GM12875 (cell line): ENCODE data around the gene NDUFA1.
"Not testable (repeated sequence)": the region's sequence is repeated elsewhere in the genome, so short reads cannot be mapped to it uniquely, and the experiment has no call there.

ENCODE experiments used
- H3K4me3 ChIP-seq: one replicate; pipeline ENCODE4 v1.5.1; 2011; ENCODE audit warnings: low read depth, low read length, control low read depth
- TF ChIP-seq, protein P1 (sequence below): IDR thresholded peaks from 2 replicates; pipeline ENCODE4 v1.5.1; 2011; ENCODE audit warnings: low read depth, mild to moderate bottlenecking, control low read depth, inconsistent platforms, low read length, moderate library complexity, borderline replicate concordance; ENCODE audit not compliant: insufficient read depth

The NDUFA1 gene

DNA sequence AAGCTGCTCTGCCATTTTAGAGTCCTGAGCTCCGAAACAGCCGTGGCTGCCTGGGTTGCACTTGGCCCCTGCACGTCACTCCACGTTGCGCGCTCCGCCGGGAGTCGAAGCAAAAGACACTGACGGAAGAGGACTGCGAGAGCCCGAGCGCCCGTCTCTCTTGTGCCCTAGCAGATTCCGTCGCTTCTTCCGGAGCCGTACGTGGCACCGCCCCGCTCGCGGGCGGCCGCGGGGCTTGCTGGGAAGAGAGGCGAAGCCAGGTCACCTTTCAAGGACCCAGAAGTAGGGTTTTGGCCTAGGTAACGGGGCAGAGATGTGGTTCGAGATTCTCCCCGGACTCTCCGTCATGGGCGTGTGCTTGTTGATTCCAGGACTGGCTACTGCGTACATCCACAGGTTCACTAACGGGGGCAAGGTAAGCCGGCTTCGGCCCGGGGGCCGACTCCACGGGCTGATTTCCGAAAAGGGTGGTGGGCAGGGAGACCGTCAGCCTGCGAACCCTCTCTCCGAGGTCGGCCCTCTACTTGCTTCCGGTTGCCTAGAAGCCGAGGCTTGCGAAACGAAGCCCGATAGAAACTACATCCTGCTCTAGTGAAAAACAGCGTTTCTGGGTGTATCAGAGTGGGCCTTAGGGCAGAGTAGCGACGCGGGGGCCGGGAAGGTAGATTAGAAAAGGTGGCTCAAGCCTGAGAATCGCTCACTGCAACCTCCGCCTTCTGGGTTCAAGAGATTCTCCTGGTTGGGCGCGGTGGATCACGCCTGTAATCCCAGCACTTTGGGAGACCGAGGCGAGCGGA is at the start of gene NDUFA1, which contains the start of gene RNF113A:
Gene NDUFA1 (plus strand): TSS at position 234 of the 797 bp plus-strand sequence. CDS start 80 bp downstream, at position 314.
Gene RNF113A (minus strand): TSS at position 135 of the 797 bp plus-strand sequence. CDS start 120 bp downstream, at position 15.
- TF ChIP-seq, protein P1, sequence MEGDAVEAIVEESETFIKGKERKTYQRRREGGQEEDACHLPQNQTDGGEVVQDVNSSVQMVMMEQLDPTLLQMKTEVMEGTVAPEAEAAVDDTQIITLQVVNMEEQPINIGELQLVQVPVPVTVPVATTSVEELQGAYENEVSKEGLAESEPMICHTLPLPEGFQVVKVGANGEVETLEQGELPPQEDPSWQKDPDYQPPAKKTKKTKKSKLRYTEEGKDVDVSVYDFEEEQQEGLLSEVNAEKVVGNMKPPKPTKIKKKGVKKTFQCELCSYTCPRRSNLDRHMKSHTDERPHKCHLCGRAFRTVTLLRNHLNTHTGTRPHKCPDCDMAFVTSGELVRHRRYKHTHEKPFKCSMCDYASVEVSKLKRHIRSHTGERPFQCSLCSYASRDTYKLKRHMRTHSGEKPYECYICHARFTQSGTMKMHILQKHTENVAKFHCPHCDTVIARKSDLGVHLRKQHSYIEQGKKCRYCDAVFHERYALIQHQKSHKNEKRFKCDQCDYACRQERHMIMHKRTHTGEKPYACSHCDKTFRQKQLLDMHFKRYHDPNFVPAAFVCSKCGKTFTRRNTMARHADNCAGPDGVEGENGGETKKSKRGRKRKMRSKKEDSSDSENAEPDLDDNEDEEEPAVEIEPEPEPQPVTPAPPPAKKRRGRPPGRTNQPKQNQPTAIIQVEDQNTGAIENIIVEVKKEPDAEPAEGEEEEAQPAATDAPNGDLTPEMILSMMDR, result no peak

DNA sequence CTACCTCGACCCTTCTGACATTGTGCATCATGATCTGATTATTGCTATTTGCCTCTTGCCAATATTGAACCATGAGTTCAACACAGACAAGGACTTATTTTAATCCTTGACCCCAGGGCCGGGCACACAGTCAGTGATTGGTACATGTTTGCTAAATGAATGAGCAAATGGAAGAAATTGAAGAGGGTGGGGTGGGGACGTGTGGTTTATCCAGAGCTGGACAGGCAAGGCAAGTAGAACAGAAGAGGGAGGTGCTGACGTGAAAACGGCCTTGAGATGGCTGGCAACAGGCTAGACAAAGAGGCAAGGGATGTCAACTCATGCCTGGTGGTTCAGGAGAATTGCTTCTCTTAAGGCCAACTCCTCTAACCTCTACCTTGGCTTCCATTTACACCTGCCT is 47.4 kb upstream of the NDUFA1 start:
- H3K4me3 ChIP-seq, result not testable (repeated sequence)

More for the DNA sequence above, at the start of gene NDUFA1, which contains the start of gene RNF113A:
- peak within 1 kb of the TSS; percentile 60 for H3K4me3 ChIP-seq

DNA sequence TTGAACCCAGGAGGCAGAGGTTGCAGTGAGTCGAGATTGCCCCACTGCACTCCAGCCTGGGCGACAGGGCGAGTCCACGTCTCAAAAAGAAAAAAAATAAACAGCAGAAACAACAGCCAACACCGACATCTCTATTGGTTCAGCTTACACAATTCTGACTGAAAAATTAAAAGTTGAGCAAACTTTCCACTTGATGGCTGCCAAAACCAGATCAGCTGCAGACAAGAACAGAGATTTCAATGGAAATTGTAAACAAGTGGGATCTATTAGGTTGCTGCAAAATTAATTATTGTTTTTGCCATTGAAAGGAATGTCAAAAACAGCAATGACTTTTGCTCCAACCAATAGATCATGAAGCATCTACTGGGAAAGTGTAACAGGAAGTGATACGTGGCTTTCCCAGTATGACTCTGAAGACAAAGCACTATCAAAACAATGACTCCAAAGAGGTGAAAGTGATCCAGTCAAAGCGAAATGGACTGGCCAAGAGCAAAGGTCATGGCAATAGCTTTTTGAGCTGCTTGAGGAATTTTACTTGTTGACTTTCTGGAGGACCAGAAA is 45.2 kb upstream of the NDUFA1 start:
- TF ChIP-seq, protein P1, result no peak
- H3K4me3 ChIP-seq, result no peak overlapping the region

DNA sequence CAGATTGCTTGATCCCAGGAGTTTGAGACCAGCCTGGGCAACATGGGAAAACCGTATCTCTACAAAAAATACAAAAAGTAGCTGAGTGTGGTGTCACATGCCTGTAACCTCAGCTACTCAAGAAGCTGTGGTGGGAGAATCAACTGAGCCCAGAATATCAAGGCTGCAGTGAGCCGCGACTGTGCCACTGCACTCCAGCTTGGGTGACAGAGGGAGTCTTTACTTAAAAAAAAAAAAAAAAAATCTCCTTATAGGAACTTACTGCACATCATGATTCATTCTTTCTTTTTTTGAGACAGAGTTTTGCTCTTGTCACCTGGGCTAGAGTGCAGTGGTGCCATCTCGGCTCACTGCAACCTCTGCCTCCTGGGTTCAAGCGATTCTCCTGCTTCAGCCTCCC is 43.2 kb upstream of the NDUFA1 start:
- H3K4me3 ChIP-seq, result no peak overlapping the region
- TF ChIP-seq, protein P1, result no peak

DNA sequence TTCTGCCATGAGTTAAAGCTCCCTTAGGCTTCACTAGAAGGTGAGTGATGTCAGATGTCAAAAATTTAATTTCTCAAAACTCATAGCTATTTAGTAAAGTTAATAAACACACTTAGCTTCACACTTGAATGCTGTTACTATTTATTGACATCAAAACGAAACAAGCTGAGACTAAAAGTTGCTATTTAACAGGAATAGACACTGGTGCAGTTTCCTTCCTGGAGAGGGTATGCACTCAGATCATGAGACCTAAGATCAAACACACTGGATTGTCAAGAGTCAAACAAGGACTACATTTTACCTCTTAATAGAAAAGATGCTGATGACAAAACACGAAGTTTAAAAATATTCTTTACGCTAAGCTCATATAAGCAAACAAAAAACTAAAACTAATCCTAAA is 37.7 kb upstream of the NDUFA1 start:
- no peak overlapping the region for H3K4me3 ChIP-seq
- TF ChIP-seq, protein P1, result no peak

DNA sequence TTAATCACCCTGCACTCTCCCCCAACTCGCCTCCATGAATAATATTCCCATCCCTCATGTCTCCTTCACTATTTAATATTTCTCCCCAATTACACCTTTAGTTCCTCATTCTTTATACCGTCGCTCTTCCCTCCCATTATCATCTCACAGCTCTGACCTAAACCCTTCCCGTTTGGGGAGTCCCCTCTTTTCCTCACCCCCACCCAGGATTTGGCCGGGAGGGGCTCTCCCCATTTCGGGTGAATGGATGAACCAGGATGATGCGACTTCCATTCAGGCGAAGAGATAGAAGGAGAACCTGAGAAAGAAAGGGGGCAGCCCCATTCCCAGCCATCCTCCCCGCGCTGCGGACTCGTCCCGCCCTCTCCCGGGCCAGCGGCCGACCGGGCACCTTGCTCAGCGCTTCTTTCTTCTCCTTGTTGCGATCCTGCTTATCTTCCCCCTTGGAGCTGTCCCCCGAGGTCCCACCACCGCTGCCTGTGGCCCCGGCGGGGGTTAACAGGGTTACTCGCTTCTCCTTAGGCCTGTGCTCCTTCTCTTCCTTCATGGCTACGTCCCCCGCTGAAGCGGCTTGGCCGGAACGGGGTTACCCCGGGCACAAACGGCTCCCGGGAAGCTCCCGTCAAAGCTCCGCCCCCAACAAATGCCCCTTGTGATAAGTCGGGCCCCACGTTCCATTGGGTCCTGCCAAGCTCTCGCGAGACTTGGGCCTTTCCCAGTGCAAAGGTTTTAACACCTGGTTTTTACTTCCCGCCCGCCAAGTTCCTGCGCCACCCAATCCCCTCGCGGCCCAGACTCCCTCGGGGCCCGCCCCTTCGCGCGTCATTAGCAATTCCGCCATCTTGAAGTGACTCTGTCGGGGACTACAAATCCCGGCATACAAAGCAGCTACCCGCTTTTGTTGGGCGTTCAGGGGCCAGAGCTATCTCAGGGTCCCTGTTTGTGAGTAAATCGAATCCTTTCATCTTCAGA is 19.0 kb upstream of the NDUFA1 start, which contains the start of gene UPF3B:
Gene UPF3B (minus strand): TSS at position 582 of the 972 bp plus-strand sequence. CDS start 35 bp downstream, at position 547.
- TF ChIP-seq, protein P1, result no peak
- peak within 1 kb of the TSS; percentile 88 for H3K4me3 ChIP-seq

DNA sequence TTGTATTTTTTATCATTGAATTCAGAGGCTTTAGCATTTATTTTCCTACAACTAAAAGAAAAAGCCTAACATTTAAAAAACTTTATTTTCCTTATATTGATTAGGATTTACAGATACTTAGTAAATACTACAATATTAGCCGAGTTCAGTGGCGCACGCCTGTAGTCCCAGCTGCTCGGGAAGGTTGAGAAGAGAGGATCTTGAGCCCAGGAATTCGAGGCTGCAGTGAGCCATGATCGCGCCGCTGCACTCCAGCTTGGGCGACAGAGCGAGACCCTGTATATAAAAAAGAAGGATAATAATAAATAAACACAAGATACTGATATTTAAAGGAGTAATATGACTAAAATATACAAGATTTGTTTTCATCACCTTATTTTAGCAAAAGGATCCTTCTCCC is 18.2 kb upstream of the NDUFA1 start:
- no peak overlapping the region for H3K4me3 ChIP-seq

More for the DNA sequence above, 18.2 kb upstream of the NDUFA1 start:
- TF ChIP-seq, protein P1, result no peak
